Mammary epithelial cell (primary cell): ENCODE data around the gene ELF3.

Source experiments
- EZH2 ChIP-seq: IDR thresholded peaks from 2 replicates; pipeline ENCODE4 v1.6.1; 2012; ENCODE audit warnings: low read length, inconsistent platforms, borderline replicate concordance
- TF ChIP-seq, protein P1 (sequence below), 2 donors: IDR thresholded peaks in 1 of 2; conservative IDR thresholded peaks in 1 of 2; 2 replicates each; pipeline ENCODE4 v1.5.1; 2011 to 2012; ENCODE audit warnings: inconsistent platforms in 2 of 2, low read length in 2 of 2, mild to moderate bottlenecking in 2 of 2, control low read depth in 1 of 2, low read depth in 1 of 2; ENCODE audit not compliant: insufficient read depth in 1 of 2; ENCODE audit errors: extremely low read depth in 1 of 2

DNA sequence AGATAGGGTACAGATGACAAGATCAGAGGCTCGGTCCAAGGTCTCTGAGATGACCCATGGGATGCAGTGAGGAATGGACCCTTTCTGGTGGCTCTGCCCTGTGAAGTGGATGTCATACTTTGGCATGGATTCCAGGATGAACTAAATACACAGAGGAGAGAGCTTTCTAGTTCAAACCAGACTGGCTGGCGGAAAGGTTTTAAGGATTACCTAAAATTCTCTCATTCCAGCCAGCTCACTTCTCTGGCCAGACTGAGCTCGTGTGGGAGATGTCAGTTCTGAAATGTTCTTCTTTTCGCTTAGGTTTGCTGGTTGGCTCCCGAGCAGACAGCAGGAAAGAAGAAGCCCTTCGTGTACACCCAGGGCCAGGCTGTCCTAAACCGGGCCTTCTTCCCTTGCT is 21.8 kb upstream of the ELF3 start:
- TF ChIP-seq, protein P1, sequence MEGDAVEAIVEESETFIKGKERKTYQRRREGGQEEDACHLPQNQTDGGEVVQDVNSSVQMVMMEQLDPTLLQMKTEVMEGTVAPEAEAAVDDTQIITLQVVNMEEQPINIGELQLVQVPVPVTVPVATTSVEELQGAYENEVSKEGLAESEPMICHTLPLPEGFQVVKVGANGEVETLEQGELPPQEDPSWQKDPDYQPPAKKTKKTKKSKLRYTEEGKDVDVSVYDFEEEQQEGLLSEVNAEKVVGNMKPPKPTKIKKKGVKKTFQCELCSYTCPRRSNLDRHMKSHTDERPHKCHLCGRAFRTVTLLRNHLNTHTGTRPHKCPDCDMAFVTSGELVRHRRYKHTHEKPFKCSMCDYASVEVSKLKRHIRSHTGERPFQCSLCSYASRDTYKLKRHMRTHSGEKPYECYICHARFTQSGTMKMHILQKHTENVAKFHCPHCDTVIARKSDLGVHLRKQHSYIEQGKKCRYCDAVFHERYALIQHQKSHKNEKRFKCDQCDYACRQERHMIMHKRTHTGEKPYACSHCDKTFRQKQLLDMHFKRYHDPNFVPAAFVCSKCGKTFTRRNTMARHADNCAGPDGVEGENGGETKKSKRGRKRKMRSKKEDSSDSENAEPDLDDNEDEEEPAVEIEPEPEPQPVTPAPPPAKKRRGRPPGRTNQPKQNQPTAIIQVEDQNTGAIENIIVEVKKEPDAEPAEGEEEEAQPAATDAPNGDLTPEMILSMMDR (conservative IDR thresholded peaks at IDR 0.05 in 1 of 2, IDR thresholded peaks at IDR 0.05 in 1 of 2; ENCODE audit: extremely low read depth in 1 of 2, insufficient read depth in 1 of 2, low read depth in 1 of 2, low read length in 2 of 2) = no peak
- TF ChIP-seq EZH2 = no peak
